ENCODE data around the gene KCNE4.

DNA sequence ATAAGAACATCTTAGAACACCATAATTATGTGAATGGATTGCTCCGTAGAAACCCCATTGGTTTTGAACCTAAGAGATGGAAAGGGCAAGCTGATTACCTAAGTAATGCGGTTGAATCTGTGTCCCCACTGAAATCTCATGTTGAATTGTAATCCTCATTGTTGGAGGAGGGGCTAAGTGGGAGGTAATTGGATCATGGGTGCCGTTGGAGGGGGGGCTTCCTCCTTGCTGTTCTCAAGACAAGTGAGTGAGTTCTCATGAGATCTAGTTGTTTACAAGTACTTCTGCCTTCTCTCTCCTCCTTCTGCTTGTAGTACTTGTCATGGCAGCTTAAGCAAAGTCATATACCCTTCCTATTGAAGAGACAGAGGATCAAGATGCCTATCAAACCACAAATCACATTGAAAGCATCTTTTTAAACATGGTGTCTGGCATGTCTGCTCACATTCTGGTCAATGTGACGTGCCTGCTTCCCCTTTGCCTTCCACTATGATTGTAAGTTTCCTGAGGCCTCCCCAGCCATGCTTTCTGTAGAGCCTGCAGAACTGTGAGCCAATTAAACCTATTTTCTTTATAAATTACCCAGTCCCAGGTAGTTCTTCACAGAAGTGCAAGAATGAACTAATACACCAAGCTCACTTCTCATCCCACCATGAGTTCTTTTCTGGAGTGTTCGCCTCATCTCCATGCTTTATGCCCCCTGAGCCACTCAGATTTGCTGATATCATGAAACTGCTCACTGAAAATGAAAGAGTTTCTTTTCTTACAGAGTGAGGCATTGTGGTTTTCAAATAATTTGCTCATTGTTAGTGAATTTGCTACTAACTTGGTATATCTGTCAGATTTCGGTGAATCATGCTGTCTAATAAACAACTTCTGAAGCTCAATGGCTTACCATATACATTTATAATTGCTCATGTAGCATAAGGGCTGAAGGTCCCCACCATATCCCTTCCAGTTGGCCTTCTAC, 23.6 kb downstream of the KCNE4 start:
- TF ChIP-seq, protein P1, sequence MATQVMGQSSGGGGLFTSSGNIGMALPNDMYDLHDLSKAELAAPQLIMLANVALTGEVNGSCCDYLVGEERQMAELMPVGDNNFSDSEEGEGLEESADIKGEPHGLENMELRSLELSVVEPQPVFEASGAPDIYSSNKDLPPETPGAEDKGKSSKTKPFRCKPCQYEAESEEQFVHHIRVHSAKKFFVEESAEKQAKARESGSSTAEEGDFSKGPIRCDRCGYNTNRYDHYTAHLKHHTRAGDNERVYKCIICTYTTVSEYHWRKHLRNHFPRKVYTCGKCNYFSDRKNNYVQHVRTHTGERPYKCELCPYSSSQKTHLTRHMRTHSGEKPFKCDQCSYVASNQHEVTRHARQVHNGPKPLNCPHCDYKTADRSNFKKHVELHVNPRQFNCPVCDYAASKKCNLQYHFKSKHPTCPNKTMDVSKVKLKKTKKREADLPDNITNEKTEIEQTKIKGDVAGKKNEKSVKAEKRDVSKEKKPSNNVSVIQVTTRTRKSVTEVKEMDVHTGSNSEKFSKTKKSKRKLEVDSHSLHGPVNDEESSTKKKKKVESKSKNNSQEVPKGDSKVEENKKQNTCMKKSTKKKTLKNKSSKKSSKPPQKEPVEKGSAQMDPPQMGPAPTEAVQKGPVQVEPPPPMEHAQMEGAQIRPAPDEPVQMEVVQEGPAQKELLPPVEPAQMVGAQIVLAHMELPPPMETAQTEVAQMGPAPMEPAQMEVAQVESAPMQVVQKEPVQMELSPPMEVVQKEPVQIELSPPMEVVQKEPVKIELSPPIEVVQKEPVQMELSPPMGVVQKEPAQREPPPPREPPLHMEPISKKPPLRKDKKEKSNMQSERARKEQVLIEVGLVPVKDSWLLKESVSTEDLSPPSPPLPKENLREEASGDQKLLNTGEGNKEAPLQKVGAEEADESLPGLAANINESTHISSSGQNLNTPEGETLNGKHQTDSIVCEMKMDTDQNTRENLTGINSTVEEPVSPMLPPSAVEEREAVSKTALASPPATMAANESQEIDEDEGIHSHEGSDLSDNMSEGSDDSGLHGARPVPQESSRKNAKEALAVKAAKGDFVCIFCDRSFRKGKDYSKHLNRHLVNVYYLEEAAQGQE (IDR thresholded peaks at IDR 0.05; ENCODE audit: unreplicated experiment): no peak
- no peak for TF ChIP-seq POLR2AphosphoS5 (IDR thresholded peaks at IDR 0.05; ENCODE audit: low read depth)
- TF ChIP-seq EZH2 (IDR thresholded peaks at IDR 0.05; ENCODE audit: low read depth, unreplicated experiment): no peak

All from GM23338 (cell line).